IMR-90 (cell line): ENCODE results near the gene NKAIN2. TPM values are rescaled to one million over a fixed set of nuclear protein-coding genes. Genes with fewer than 3 reads are reported as not detected.

ENCODE experiments used
- ATAC-seq: fragments of 200-7000 bp; cut with Tn5 transposase; 2 replicates; pipeline ENCODE4 v1.9.1; 2020; ENCODE audit warnings: low read depth, mild to moderate bottlenecking, moderate library complexity
- BruUV-seq: library from RNA; stranded (reverse); fragments of 400-500 nt; replicated peaks from 2 replicates; lab custom pipeline; 2021; lab: Mats Ljungman, UMichigan
- CTCF ChIA-PET: fragments of 300-600 bp; formaldehyde crosslinking; extraction: SDS; loops from one replicate; lab custom pipeline; 2021; ENCODE audit warnings: antibody characterized with exemption; lab: Yijun Ruan, JAX
- POLR2A ChIA-PET: fragments of 300-600 bp; sonication (Branson Sonifier 250); formaldehyde crosslinking; loops from one replicate; lab custom pipeline; 2022; ENCODE audit warnings: antibody characterized with exemption; ENCODE audit not compliant: unreplicated experiment; lab: Charles Lee
- DNase-seq: peaks from one replicate; pipeline ENCODE4 v3.0.0; 2013
- H2AFZ ChIP-seq: replicated peaks from 2 replicates; pipeline ENCODE3; 2013; ENCODE audit warnings: low read length, mild to moderate bottlenecking; ENCODE audit not compliant: poor library complexity
- H2AK5ac ChIP-seq: 2 replicates; pipeline ENCODE4 v1.6.1; 2013; ENCODE audit warnings: low read depth, low read length, inconsistent platforms
- H2AK9ac ChIP-seq: replicated peaks from 2 replicates; pipeline ENCODE3; 2013; ENCODE audit warnings: mild to moderate bottlenecking, low read depth, low read length, moderate library complexity; ENCODE audit not compliant: poor library complexity
- H2BK120ac ChIP-seq: 2 replicates; pipeline ENCODE4 v1.6.1; 2013; ENCODE audit warnings: low read depth, low read length, inconsistent platforms
- H2BK15ac ChIP-seq: 3 replicates; pipeline ENCODE4 v1.6.1; 2013; ENCODE audit warnings: low read depth, low read length, inconsistent platforms
- H2BK20ac ChIP-seq: 2 replicates; pipeline ENCODE4 v1.6.1; 2013; ENCODE audit warnings: low read depth, mild to moderate bottlenecking, inconsistent platforms, low read length, moderate library complexity
- H2BK5ac ChIP-seq: 2 replicates; pipeline ENCODE4 v1.6.1; 2013; ENCODE audit warnings: mild to moderate bottlenecking, low read depth, low read length, inconsistent platforms; ENCODE audit not compliant: poor library complexity, severe bottlenecking
- H3K14ac ChIP-seq: replicated peaks from 2 replicates; pipeline ENCODE4 v1.6.1; 2013; ENCODE audit warnings: low read depth, low read length, inconsistent platforms
- H3K18ac ChIP-seq: 2 replicates; pipeline ENCODE4 v1.6.1; 2013; ENCODE audit warnings: low read depth, low read length, control low read depth
- H3K23ac ChIP-seq: 2 replicates; pipeline ENCODE4 v1.6.1; 2013; ENCODE audit warnings: low read depth, low read length, inconsistent platforms
- H3K27ac ChIP-seq: 2 replicates; pipeline ENCODE4 v1.5.1; 2013; ENCODE audit warnings: mild to moderate bottlenecking, control low read depth, low read length; ENCODE audit not compliant: insufficient read depth
- H3K27me3 ChIP-seq: 2 replicates; pipeline ENCODE4 v1.6.1; 2013; ENCODE audit warnings: low read length; ENCODE audit not compliant: control insufficient read depth, insufficient read depth
- H3K36me3 ChIP-seq: 2 replicates; pipeline ENCODE4 v1.6.1; 2013; ENCODE audit warnings: low read length, mixed read lengths; ENCODE audit not compliant: control insufficient read depth, insufficient read depth
- H3K4ac ChIP-seq: 2 replicates; pipeline ENCODE4 v1.6.1; 2013; ENCODE audit warnings: low read depth, low read length, inconsistent platforms
- H3K4me1 ChIP-seq: 2 replicates; pipeline ENCODE4 v1.6.1; 2013; ENCODE audit warnings: low read length, mixed read lengths; ENCODE audit not compliant: control insufficient read depth, insufficient read depth
- H3K4me2 ChIP-seq: 2 replicates; pipeline ENCODE4 v1.6.1; 2013; ENCODE audit warnings: low read depth, mild to moderate bottlenecking, control low read depth, low read length, moderate library complexity
- H3K4me3 ChIP-seq: 2 replicates; pipeline ENCODE4 v1.5.1; 2013; ENCODE audit warnings: low read depth, mild to moderate bottlenecking, control low read depth, low read length, moderate library complexity; ENCODE audit not compliant: insufficient read depth
- H3K56ac ChIP-seq: 2 replicates; pipeline ENCODE4 v1.6.1; 2013; ENCODE audit warnings: low read length, inconsistent platforms; ENCODE audit not compliant: insufficient read depth; ENCODE audit errors: extremely low read depth
- H3K79me1 ChIP-seq, 2 experiments: 2 replicates each; pipeline ENCODE4 v1.6.1; 2013; ENCODE audit warnings: low read length in 2 of 2, inconsistent platforms in 1 of 2, low read depth in 1 of 2
- H3K9ac ChIP-seq: 2 replicates; pipeline ENCODE4 v1.6.1; 2013; ENCODE audit warnings: low read depth, low read length, control low read depth
- H3K9me1 ChIP-seq: 2 replicates; pipeline ENCODE4 v1.6.1; 2013; ENCODE audit warnings: low read length, inconsistent platforms; ENCODE audit not compliant: insufficient read depth
- H3K9me3 ChIP-seq: 2 replicates; pipeline ENCODE4 v1.6.1; 2013; ENCODE audit warnings: low read length; ENCODE audit not compliant: control insufficient read depth, insufficient read depth
- H4K20me1 ChIP-seq: 2 replicates; pipeline ENCODE4 v1.6.1; 2013; ENCODE audit warnings: low read length, inconsistent platforms; ENCODE audit not compliant: insufficient read depth
- H4K5ac ChIP-seq: 2 replicates; pipeline ENCODE4 v1.6.1; 2013; ENCODE audit warnings: mild to moderate bottlenecking, low read depth, low read length, control low read depth
- H4K8ac ChIP-seq, 2 experiments: 2 replicates each; pipeline ENCODE4 v1.6.1; 2013; ENCODE audit warnings: low read depth in 2 of 2, low read length in 2 of 2, control low read depth in 1 of 2, inconsistent platforms in 1 of 2
- H4K91ac ChIP-seq: 2 replicates; pipeline ENCODE4 v1.6.1; 2013; ENCODE audit warnings: low read depth, low read length, inconsistent platforms; ENCODE audit not compliant: insufficient read depth
- BHLHE40 ChIP-seq: fragments of 150-350 bp; IDR thresholded peaks from 2 replicates; pipeline ENCODE4 v1.6.1; 2016; ENCODE audit warnings: mild to moderate bottlenecking, low read depth, low read length
- CEBPB ChIP-seq: IDR thresholded peaks from 2 replicates; pipeline ENCODE4 v1.6.1; 2012; ENCODE audit warnings: low read depth, low read length, improper control_type of control experiment
- CHD1 ChIP-seq: IDR thresholded peaks from 2 replicates; pipeline ENCODE4 v1.6.1; 2012; ENCODE audit warnings: low read depth, low read length, improper control_type of control experiment
- POLR2A ChIP-seq: IDR thresholded peaks from 2 replicates; pipeline ENCODE4 v1.6.1; 2012; ENCODE audit warnings: mild to moderate bottlenecking, low read depth, low read length
- RAD21 ChIP-seq: IDR thresholded peaks from 2 replicates; pipeline ENCODE4 v1.6.1; 2012; ENCODE audit warnings: low read length, improper control_type of control experiment
- RCOR1 ChIP-seq: IDR thresholded peaks from 2 replicates; pipeline ENCODE4 v1.6.1; 2012; ENCODE audit warnings: mild to moderate bottlenecking, low read length, improper control_type of control experiment; ENCODE audit not compliant: insufficient replicate concordance
- SMC3 ChIP-seq: fragments of 150-350 bp; IDR thresholded peaks from 2 replicates; pipeline ENCODE4 v1.6.1; 2016; ENCODE audit warnings: low read depth, mild to moderate bottlenecking, antibody characterized with exemption, low read length, moderate library complexity
- dilution Hi-C: fragments of 300-500 bp; cut with HindIII; formaldehyde crosslinking; loops from one replicate; pipeline ENCODE4 v1.14.3; 2018; ENCODE audit warnings: low sequenced_read_pairs; ENCODE audit not compliant: unreplicated experiment
- in situ Hi-C: fragments of 300-500 bp; cut with MboI; formaldehyde crosslinking; loops from 3 replicates; pipeline ENCODE4 v1.14.3; 2019; ENCODE audit warnings: low sequenced_read_pairs, inconsistent platforms, mixed read lengths
- intact Hi-C: fragments of 100-400 bp; cut with micrococcal nuclease; formaldehyde crosslinking; loops from 2 replicates; pipeline ENCODE4 v1.10.0; 2022
- polyA plus RNA-seq, 3 experiments: library from polyadenylated mRNA; depleted of rRNA; stranded (reverse); fragments of >200 nt; gene quantifications; 2 replicates each; pipeline ENCODE4 v1.2.3, GENCODE V29; 2012; ENCODE audit warnings: low replicate concordance in 1 of 3
- total RNA-seq: library from RNA; depleted of rRNA; stranded (reverse); fragments of >200 nt; gene quantifications from 2 replicates; pipeline ENCODE4 v1.2.3, GENCODE V29; 2012
- TF ChIP-seq, protein P1 (sequence below): fragments of 150-350 bp; IDR thresholded peaks from 2 replicates; pipeline ENCODE4 v1.6.1; 2016; ENCODE audit warnings: low read depth, mild to moderate bottlenecking, low read length, moderate library complexity, borderline replicate concordance
- TF ChIP-seq, protein P2 (sequence below): fragments of 150-350 bp; IDR thresholded peaks from 2 replicates; pipeline ENCODE4 v1.6.1; 2017; ENCODE audit warnings: mild to moderate bottlenecking, antibody characterized with exemption, low read length, low read depth
- TF ChIP-seq, protein P3 (sequence below): conservative IDR thresholded peaks from 2 replicates; pipeline ENCODE4 v1.5.1; 2012; ENCODE audit warnings: mild to moderate bottlenecking, low read depth, low read length, improper control_type of control experiment

Gene NKAIN2
- total and polyA plus RNA-seq, 2 of the 4 experiments (the other 2 are of a cell fraction): not detected

DNA sequence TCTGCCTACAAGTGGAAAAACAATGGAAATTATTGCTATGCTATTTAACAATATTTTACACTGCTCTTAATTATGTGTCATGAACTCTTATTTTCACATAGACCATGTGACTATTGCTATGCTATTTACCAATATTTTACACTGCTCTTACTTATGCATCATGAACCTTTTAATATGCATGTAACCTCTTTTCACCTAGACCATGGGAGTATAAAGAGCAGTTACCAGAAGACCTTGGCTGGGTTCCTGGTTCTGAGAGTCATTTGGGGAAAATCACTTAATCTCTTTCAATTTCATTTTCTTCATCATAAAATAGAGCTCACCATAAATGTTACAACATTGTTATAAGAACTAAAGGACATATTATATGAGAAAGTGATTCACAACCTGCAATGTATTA, 934.8 kb downstream of the NKAIN2 start:
- H3K23ac ChIP-seq: no peak overlapping the region
- no peak for DNase-seq

More for the DNA sequence above, 934.8 kb downstream of the NKAIN2 start:
- H3K14ac ChIP-seq: no peak overlapping the region
- no peak overlapping the region for H2BK5ac ChIP-seq
- H3K27ac ChIP-seq: no peak overlapping the region
- intact Hi-C loops (no loop called here), in situ Hi-C loops (no loop called here), dilution Hi-C loops (no loop called here)
- no peak overlapping the region for H3K4me3 ChIP-seq
- no peak overlapping the region for H2AK9ac ChIP-seq
- no peak overlapping the region for H2AFZ ChIP-seq
- H3K9me3 ChIP-seq: no peaks in the 10 kb centered on the region
- no peaks in the 10 kb centered on the region for H3K36me3 ChIP-seq
- no peak overlapping the region for H3K9ac ChIP-seq
- no peak overlapping the region for H2BK120ac ChIP-seq
- H3K4me1 ChIP-seq: no peaks in the 10 kb centered on the region
- no peak overlapping the region for H3K56ac ChIP-seq
- H4K5ac ChIP-seq: no peak overlapping the region
- H3K79me1 ChIP-seq: no peaks in the 10 kb centered on the region
- H2AK5ac ChIP-seq: no peak overlapping the region
- ChIA-PET CTCF (interaction anchor here (0.7 kb wide), 1 partner anchor 41 kb away, joined by 4 read pairs; no protein-coding TSS in a partner anchor), POLR2A (interaction anchor here (0.6 kb wide), 1 partner anchor 10 kb away, joined by 3 read pairs; no protein-coding TSS in a partner anchor)
- no peak overlapping the region for H3K18ac ChIP-seq
- H2BK15ac ChIP-seq: no peak overlapping the region
- no peak overlapping the region for H4K91ac ChIP-seq
- no peak overlapping the region for H3K4me2 ChIP-seq
- no peaks in the 10 kb centered on the region for H3K27me3 ChIP-seq
- ATAC-seq: no peak
- H4K8ac ChIP-seq: no peak overlapping the region
- no peaks in the 10 kb centered on the region for H3K9me1 ChIP-seq
- TF ChIP-seq, protein P1, sequence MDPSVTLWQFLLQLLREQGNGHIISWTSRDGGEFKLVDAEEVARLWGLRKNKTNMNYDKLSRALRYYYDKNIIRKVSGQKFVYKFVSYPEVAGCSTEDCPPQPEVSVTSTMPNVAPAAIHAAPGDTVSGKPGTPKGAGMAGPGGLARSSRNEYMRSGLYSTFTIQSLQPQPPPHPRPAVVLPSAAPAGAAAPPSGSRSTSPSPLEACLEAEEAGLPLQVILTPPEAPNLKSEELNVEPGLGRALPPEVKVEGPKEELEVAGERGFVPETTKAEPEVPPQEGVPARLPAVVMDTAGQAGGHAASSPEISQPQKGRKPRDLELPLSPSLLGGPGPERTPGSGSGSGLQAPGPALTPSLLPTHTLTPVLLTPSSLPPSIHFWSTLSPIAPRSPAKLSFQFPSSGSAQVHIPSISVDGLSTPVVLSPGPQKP: no peak
- TF ChIP-seq, protein P2, sequence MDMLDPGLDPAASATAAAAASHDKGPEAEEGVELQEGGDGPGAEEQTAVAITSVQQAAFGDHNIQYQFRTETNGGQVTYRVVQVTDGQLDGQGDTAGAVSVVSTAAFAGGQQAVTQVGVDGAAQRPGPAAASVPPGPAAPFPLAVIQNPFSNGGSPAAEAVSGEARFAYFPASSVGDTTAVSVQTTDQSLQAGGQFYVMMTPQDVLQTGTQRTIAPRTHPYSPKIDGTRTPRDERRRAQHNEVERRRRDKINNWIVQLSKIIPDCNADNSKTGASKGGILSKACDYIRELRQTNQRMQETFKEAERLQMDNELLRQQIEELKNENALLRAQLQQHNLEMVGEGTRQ: no peak
- TF ChIP-seq SMC3: no peak
- TF ChIP-seq RAD21: no peak
- TF ChIP-seq CEBPB: no peak
- no peak for TF ChIP-seq BHLHE40
- no peak for TF ChIP-seq CHD1
- TF ChIP-seq POLR2A: no peak
- TF ChIP-seq, protein P3, sequence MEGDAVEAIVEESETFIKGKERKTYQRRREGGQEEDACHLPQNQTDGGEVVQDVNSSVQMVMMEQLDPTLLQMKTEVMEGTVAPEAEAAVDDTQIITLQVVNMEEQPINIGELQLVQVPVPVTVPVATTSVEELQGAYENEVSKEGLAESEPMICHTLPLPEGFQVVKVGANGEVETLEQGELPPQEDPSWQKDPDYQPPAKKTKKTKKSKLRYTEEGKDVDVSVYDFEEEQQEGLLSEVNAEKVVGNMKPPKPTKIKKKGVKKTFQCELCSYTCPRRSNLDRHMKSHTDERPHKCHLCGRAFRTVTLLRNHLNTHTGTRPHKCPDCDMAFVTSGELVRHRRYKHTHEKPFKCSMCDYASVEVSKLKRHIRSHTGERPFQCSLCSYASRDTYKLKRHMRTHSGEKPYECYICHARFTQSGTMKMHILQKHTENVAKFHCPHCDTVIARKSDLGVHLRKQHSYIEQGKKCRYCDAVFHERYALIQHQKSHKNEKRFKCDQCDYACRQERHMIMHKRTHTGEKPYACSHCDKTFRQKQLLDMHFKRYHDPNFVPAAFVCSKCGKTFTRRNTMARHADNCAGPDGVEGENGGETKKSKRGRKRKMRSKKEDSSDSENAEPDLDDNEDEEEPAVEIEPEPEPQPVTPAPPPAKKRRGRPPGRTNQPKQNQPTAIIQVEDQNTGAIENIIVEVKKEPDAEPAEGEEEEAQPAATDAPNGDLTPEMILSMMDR: no peak
- no peak for TF ChIP-seq RCOR1
- no peaks in the 10 kb centered on the region for H4K20me1 ChIP-seq
- no TSS peak for BruUV-seq
- no peak overlapping the region for H2BK20ac ChIP-seq
- H3K4ac ChIP-seq: no peak overlapping the region
